ENCODE data around the gene BDKRB2.

Gene BDKRB2

DNA sequence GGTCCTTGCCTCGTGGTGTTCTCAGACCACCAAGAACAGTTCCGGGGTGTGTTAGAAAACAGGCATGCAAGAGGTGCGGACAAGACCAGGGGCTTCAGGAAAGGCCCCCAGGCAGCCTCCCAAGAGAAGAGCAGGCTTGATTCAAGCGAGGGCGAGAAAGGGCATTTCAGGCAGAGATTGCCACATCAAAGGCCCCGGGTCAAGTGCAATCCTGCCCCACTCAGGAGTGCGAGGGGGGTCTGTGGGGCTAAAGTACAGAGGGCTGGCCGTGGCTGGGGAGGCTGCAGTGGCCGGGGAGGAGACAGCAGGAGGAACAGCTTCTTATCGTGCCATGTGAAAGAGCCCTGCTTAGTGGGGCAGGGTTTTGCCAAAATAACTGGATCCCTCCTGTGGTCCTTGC is 2.7 kb upstream of the BDKRB2 start:
- DNase-seq, result no peak

DNA sequence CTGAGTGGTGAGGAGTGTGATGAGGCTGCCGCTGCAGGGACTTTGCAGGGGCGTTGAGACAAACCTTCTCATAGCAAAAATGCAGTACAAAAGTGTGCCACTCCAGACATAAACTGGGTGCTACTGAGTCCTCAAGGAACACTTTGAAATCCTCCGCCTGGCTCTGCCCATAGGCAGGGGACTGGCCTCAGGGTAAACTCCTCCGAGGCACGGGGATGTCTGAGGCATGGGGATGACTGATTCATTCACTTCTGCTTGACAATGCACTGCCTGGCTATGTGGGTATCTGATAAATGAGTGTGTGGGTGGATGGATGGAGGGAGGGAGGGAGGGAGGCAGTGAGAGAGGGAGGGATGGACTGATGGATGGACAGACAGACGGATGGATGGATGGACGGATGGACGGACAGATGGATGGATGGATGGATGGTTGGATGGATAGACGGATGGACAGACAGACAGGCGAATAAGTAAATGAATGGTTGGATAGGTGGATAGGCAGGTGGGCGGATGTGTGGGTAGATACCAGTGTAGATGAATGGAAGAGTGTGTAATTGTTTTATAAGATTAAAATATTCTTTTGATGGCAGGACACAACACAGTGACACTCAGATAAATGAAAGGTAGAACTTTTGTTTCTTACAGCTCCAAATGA is 2.1 kb upstream of the BDKRB2 start:
- DNase-seq, result no peak

DNA sequence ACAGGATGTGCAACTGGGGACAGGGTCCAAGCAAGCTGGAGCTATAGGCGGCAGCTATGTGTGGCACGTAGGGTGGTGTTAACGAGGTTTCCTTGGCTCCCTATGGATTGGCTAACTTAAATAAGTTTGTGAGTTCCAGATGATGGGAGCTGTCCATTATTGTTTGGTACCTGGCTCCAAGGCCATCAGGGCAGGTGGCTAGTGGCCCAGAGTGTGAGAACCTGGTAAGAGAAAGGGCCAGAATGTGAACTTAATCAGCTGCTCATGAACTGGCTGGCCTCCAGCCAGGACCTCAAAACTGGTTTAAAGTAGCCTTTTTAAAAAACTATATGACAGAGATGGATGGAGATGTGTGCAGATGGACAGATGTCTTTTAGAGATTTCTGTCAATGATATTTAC is 1.5 kb upstream of the BDKRB2 start:
- DNase-seq, result no peak

DNA sequence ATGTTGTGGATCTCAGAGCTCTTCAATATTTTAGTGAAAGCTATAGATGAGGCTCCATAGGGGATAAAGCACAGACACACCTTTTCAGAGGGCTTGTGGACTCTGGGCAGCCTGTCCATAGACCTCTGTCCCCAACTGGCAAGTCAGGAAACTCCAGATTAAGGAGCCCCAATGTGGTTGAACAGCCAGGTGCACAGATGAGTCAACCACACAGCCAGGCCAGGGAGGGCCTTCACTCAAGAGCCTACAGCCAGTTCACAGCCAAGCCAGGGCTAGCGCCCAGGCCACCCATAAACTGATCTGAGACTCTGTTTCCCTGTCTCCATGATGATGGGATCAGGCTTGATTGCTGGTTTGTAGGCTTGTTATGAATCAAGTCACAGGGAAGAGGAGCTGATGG is 1.0 kb upstream of the BDKRB2 start:
- no peak for DNase-seq

DNA sequence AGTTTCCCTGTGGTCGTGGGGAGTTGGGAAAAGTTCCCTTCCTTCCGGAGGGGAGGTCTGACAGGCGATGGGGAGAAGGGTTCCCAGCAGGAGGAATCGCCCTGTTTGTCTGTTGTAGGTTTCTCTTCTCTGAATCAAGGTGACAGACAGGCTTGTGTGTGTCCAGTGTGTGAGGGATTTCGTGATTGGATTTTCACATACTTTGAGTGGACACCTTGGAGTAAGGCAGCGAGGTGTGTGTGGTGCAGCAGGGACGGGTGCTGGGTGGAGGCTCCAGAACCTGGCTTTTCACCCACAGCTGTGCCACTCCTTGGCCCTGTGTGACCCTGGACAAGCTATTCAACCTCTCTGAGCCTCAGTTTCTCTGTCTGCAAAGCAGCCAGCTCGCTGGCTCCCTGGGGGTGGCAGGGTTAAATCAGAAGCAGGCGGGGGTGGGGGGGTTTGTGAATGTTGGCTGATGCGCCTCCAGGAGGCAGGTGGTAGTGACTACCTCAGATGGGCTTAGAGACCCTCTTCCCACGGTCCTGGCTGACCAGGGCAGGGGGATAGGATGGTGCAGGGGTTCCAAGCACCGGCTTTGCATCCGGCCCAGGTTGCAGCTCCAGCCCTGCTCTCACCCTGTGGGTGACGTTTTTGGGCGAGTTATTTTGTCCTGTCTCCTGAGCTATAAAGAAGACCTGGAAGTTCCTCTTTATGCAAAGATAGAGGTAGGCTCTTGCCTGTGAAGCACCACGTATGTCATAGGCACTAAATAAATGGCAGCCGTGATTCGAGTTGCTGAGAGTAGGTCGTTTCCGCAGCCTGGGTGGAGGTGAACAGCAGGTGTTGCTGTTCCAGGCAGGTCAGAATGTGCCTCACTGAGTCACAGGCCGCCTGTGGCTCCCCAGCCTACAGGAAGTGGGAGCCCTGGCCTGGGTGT is 679 bp downstream of the BDKRB2 start:
- no peak for DNase-seq

DNA sequence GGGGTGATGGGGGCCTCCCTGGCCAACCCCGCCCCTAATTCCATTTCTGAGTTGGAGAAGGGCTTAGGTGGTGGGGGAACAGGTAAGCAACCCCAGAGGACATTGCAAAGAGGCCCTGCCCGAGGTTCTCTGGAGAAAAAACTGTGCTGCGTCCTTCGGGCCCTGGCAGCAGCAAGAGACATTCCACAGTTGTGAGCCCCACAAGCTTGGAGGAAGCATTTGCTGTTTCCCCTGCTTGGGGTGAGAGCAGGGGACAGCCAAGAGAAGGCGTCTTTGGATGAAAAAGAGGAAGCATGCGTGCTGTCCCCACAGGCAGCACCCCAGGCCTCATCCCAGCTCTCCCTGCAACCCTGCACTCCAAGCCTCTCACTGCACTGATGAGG is 1.3 kb downstream of the BDKRB2 start:
- no peak for DNase-seq

DNA sequence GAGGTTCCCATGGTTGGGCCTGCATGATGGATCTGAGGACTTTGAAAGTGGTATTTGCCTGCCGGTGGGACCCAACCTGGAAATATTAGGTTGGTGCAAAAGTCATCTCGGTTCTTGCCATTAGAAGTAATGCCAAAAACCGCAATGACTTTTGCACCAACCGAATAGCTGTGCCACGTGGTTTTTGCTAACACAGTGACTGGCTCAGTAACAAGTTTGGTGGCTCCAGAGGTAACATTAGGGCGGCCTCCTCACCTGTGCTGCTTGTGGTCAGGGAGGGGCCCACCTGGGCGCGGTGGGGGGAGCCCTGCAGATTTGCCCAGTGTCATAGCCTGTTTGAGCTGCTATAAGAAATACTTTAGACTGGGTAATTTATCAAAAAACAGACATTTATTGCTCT is 1.8 kb downstream of the BDKRB2 start:
- DNase-seq, result no peak

DNA sequence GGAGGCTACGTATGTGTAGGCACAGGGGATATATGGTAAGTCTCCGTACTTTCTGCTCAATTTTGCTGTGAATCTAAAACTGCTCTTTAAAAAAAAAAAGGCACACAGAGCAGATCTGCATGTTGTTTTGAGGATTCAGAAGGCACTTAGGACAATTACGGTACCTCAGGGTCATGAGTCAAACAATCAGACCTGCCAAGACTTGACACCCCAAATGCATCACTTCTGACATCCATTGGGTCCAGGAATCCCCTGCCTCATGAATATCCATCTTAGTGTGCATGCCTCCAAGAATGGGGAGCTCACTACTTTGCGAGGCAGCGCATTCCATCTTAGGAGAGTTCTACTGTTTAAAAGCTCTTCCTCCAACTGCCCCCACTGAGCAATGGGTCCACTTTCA is 3.0 kb downstream of the BDKRB2 start:
- no peak for DNase-seq

DNA sequence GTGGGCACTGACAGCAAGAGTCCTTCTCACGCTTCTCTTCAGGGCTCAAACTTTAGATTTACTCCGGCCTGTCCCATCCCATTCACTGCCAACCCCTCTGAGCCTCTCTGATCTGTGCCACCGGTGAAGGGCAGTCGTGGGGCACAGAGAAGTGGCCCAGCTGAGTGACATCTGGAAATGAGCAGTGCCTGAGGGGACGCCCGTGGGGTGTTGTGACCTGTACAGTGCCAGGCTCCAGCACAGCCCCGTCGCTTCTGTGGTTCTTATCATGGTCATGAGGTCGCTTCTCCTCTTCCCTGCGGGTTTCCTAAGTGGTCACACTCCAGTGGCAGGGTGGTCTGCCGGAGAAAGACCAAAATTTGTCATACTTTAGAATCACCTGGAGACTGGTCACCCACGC is 4.1 kb downstream of the BDKRB2 start:
- DNase-seq, result no peak

DNA sequence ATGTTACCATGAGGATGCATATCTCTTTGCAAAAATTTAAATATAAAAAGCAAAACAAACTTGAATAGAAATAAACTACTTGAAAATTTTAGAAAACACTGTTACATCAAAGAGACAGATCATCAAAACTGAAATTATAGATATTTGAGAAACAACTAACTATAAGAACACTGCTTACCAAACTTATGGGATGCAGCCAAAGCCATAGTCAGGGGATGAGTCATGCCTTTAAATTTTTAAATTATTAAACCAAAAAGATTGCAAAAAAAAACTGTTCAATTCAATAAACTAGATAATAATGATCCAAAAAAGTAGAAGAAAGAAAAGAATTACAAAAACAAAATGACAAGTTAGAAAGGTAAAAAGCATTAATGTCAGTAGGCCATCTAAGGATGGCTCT is 7.5 kb downstream of the BDKRB2 start:
- DNase-seq, result no peak

DNA sequence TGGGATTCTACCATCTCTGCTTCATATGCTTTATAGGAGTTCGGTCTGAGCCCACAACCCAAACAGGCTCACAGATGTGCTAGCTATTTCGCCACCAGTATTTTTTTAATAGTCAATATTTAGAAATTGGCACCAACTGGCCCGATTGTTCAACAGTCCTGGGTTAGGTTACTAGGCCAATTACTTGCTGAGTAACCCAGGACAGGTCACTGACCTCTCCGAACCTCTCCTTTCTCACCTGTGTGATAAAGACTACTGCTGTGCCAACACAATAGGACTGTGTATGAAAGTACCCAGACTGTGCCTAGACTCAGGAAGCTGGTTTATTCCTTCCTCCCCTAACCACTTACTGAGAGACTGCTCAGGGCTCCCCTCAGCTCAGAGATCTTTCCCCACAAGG is 8.3 kb downstream of the BDKRB2 start:
- DNase-seq, result no peak

DNA sequence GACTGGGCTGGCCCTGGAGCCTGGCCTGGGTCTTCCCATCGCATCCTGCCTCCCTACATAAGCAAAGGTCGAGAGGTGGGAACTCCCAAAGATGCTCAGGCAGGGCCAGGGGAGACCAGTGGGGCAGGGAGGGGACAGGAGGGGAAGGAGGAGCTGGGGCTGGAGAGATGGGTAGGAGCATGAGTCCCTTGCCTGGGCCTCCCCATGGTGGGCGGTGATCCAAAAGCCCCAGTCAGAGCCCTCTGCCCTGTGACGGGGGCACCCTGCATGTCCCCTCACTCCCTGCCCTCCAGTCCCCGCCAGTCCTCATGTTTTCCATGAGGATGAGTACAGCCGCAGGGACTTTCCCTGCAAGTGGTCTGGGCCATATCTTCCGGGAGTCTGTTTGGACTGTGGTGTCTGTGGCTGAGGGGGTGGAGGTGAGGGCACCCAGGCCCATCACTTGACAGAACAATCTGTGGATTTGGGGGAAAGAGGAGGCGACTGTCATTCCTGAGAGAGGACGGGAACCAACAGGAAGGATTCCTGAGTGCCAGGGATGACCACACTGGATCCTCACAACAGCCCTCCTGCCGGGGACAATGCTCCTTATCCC is 9.3 kb downstream of the BDKRB2 start:
- no peak for DNase-seq

DNA sequence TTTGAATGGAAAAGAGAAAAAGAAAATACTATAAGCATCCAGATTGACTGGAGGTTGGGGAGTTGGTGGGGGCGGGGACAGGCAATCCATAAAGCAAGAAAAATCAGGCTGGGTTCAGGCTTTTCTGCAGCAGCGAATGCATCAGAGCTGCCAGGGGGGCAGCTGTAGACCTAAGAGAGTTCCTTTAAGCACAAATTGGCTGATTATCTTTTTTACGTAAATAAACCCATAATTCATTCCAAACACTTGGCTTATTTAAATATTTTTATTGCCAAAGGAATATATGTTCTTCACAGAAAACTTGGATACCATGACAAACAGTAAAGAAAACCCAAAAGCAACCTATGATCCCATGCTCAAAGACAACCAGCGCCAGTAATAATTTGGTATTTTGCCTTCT is 10.2 kb downstream of the BDKRB2 start:
- no peak for DNase-seq

DNA sequence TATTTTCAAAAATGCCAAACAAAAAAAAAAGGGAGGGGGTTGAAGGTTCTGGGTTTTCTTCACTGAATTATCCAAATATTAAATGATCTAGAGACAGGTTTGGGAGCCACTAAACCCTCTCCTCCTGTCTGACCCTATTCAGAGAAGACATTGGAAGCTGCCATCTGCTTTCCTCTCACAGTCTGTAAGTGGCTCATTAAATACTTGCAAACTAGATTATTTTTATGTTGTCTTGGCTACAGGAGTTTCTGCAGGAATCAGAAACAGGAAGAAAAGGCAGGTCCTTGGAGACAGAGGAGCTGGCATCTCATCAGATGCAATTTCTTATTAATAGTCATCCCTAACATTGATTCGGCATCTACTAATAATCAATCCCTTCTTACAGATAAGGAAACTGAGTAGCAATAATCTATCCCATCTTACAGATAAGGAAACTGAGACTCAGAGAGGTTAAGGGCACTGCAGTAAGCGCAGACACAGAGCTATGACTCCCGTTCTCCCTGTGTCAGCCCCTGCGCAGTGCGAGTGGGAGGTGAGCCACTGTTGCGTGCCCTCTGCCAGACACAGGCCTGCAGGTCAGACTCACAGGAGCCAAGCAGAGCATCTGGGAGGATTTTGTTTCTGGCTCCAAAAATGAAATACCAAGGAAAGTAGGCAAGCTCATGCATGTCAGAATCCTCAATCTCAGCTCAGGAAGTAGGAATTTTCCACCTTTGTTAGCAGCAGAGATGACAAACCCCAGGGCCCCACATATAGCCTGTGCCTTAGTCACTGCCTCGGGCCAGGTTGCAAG is 11.0 kb downstream of the BDKRB2 start:
- no peak for DNase-seq

DNA sequence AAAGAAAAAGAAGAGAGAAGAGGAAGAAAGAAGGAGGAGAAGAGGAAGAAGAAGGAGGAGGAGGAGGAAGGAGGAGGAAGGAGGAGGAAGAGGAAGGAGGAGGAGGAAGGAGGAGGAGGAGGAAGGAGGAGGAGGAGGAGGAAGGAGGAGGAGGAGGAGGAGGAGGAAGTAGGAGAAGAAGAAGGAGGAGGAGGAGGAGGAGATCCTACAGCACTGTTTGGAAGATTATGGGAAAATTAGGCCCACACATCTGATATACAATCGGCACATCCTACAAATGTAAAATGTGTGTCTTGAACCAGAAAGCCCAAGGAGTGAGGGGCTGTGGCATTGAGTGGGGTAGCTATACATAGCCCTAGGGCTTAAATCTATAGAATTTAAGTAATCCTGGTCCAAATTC is 12.0 kb downstream of the BDKRB2 start:
- DNase-seq, result no peak

DNA sequence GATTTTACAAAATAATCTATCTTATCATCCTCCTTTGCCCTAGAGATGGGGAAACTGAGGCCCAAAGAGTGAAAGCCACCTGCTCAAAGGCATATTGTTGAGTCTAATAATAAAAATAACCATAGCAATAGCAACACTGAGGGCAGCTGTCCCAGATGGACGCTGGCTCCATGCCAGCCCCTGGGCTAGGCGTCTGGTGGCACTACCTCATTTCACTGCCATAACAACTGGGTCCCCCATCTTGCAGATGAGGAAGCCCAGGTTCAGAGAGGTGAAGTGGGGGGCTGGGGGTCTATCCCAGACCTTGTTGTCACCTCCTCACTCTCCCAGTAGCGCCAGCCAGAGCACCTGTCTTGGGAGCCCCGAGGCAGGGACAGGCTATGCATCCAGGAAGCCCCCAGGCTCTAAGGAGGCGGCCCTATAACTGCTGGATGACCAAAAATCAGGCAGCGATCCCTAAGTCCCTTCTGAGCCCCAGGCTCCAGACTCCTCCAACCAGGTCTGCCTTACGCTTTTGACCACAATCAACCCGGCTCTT is 12.8 kb downstream of the BDKRB2 start:
- DNase-seq, result no peak

DNA sequence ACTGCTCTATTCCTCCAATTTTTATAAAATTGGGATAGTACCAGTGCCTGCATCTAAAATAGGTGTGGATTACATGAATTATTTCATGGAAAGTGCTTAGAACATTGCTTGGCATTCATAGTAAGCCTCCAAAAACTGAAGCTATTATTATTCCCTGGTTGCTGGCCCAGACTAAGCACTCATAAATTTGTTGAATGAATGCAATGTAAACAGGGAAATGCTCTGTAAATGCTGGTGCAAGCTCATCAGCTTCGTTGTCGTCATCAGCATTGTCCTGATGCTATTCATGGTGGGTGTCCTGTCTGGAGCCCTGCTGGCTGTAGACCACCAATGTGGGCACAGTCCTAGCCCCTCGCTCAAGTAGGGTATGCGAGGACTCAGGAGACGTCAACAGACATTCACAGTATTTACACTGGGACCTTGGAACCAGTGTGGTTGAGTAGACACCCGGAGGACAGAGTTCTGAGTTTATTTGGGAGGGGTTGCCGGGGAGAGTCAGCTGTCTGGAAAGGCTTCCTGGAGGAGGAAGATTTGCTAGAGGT is 16.5 kb downstream of the BDKRB2 start:
- no peak for DNase-seq

DNA sequence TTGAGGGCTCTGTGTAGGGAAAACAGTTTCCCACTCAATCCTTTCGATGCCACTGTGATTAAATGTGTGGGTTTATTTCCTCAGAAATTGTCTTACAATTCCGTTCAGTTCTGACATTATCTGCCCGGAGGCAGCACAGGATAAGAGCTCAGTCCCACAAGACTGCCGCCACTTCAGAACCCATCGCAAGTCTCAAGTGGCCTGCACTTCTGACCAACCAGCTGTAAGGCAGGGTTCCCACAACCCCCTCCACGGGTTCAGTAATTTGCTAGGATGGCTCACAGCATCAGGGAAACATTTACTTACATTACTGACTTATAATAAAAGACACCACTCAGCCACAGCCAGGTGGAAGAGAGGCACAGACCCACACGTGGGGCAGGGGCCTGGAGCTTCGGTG is 17.2 kb downstream of the BDKRB2 start:
- no peak for DNase-seq

DNA sequence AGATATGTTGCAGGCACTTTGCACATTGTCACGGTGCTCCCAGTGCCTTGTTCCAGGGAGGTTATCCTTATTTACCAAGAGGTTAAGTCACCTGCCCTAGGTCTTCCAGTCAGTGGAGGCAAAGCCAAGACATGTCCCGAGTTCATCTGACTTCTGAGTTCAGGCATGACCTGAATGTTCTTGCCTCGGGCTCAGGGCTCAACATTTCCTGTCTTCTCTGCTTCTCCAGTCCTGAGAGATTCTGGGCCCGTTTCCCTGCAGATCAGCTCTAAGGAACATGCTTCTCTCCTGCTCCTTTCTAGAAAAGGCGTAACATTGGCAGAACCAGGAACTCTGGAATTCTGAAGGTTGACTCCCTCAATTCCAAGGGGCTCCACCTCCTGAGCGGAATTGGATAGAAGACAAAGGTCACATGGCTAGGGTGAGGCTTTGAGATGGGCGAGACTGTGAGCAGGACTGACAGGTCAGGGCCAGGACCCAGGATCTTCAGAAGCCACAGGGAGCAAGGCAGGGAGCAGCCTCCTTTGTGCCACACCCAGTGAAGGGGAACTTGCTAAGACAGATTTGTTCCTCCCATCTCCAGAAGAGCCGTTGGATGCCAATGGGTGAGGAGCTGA is 19.9 kb downstream of the BDKRB2 start:
- no peak for DNase-seq

DNA sequence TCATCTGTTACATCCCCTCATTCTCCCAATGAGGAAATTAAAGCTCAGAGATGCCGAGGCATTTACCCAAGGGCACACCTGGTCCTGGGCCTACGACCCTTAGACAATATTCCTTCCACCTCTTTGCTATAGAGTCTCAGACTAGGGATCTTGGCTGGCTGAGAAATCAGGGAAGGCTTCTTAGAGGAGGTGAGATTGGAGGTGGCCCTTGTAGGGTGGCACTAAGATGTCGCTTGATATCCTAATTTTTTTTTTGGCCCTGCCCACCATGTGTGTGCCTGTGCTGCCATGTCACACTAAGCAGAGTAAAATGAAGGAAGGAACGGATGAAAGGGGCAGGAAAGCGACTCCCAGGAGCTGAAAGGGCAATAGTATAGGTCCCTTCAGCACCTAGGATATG is 20.6 kb downstream of the BDKRB2 start:
- DNase-seq, result no peak

DNA sequence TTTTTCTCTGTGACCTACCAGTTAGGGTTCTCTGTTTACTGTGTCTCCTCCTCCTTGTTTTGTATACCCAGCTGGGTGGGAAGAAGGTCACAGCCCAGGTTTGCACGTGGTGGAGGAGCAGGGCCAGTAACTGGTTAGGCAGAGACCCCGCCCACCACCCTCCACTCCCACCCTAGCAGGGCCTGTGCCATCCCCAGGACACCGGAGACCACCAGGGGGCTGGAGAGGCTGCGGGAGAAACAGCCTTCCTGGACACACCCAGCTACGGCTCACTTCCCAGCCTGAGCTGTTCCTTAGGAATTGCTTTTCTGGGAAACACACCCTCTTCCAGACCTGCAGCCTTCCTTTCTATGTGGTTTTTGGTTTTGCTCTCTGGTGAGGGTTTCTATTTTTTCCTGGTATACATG is 21.1 kb downstream of the BDKRB2 start:
- DNase-seq, result no peak

DNA sequence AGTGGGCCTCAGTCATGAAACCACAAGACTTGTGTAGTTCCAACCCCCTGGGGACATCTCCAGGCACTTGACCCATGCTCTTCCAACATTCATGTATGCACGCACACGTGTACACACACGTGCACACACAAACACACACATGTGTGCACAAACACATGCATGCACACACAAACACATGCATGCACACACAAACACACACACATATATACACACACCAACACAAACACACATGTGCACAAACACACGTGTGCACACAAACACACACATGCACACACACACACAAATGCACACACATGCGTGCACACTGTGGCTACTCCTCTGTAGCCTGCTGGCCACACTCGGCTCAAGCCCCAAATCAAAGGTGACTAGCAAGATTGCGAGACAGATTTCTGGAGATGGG is 22.8 kb downstream of the BDKRB2 start:
- DNase-seq, result no peak

Measured in bone marrow (tissue), 2 donors.